ENCODE measurements around the gene GARNL3. TPM values are rescaled to one million over a fixed set of nuclear protein-coding genes. Genes with fewer than 3 reads are reported as not detected.

GARNL3 gene
- total and polyA plus RNA-seq, 2 donors from 2014 or later, result 2.6 to 10.2 TPM

DNA sequence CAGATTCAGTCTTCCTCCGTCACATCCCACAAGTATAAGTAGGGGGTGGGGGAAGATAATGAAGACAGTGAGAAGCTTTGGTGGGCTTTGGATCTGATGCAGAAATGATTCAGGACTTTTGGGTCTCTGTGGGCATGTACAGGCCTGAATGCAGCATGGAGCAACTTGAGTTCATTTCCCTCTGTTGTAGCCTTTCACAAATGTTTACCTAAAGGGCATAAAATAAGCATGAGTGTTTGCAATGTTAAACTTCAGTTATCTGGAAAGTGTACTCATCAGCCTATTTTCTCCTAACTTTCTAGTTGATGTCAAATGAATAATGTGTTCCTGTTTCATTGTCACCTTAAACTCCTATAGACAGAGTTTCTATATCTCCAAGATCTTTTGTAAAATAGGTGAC is 39.3 kb downstream of the GARNL3 start:
- H3K9me3 ChIP-seq (ENCODE audit: control insufficient read depth in 2 of 3, insufficient read depth in 1 of 3, low read length in 3 of 3), result no peaks in the 10 kb centered on the region
- no peak overlapping the region for H3K4me3 ChIP-seq (ENCODE audit: low read length in 3 of 3)
- intact Hi-C loops (cut with DNase I), result no loop called here
- peaks cover 0 to 4% (median 0%) of the 10 kb centered on the region in 3 donors for H3K36me3 ChIP-seq (ENCODE audit: control insufficient read depth in 2 of 3, insufficient read depth in 3 of 3, low read length in 3 of 3)
- H3K27ac ChIP-seq (ENCODE audit: low read depth in 2 of 2, low read length in 2 of 2), result no peak overlapping the region
- no peak overlapping the region for H3K9ac ChIP-seq (ENCODE audit: low read length in 3 of 3)
- no peaks in the 10 kb centered on the region for H3K4me1 ChIP-seq (ENCODE audit: control insufficient read depth in 2 of 3, insufficient read depth in 2 of 3, low read depth in 1 of 3, low read length in 3 of 3)
- TF ChIP-seq CTCF (IDR thresholded peaks at IDR 0.05; ENCODE audit: borderline replicate concordance, extremely low read depth, insufficient read depth), result no peak
- no peak for DNase-seq
- no peak for FAIRE-seq
- H3K27me3 ChIP-seq (ENCODE audit: control insufficient read depth, insufficient read depth, low read length), result no peaks in the 10 kb centered on the region

DNA sequence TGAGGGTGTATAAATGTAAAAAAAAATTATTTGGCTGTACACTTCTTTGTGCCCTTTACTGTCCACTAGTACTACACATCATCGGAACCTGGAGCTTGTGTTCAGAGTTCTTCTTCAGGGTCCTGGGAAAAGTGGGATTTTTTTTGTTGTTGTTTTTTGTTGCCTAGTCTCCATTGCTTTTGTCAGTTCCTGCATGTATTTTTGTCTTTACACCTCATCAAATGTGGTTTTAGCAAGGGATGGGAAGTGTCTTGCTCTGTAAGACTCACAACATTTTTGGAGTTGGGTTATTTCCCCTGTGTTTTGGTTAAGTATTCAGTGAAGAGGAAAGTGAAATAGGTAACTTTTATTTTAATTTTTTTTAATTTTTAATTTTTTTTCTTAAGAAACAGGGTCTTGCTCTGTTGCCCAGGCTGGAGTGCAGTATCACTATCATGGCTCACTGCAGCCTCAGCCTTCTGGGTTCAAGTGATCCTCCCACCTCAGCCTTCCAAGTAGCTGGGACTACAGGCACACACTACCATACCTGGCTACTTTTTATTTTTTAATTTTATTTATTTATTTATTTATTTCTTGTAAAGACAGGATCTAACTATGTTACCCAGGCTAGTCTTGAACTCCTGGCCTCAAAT is 40.7 kb downstream of the GARNL3 start:
- H3K4me1 ChIP-seq (ENCODE audit: control insufficient read depth in 2 of 3, insufficient read depth in 2 of 3, low read depth in 1 of 3, low read length in 3 of 3), result no peaks in the 10 kb centered on the region
- H3K9ac ChIP-seq (ENCODE audit: low read length in 3 of 3), result no peak overlapping the region
- TF ChIP-seq CTCF (IDR thresholded peaks at IDR 0.05; ENCODE audit: borderline replicate concordance, extremely low read depth, insufficient read depth), result no peak
- DNase-seq (no peak), FAIRE-seq (no peak)
- no peaks in the 10 kb centered on the region for H3K9me3 ChIP-seq (ENCODE audit: control insufficient read depth in 2 of 3, insufficient read depth in 1 of 3, low read length in 3 of 3)
- no peaks in the 10 kb centered on the region for H3K27me3 ChIP-seq (ENCODE audit: control insufficient read depth, insufficient read depth, low read length)
- peaks cover 0 to 4% (median 0%) of the 10 kb centered on the region in 3 donors for H3K36me3 ChIP-seq (ENCODE audit: control insufficient read depth in 2 of 3, insufficient read depth in 3 of 3, low read length in 3 of 3)
- H3K27ac ChIP-seq (ENCODE audit: low read depth in 2 of 2, low read length in 2 of 2), result no peak overlapping the region
- intact Hi-C loops (cut with DNase I), result no loop called here
- H3K4me3 ChIP-seq (ENCODE audit: low read length in 3 of 3), result no peak overlapping the region

DNA sequence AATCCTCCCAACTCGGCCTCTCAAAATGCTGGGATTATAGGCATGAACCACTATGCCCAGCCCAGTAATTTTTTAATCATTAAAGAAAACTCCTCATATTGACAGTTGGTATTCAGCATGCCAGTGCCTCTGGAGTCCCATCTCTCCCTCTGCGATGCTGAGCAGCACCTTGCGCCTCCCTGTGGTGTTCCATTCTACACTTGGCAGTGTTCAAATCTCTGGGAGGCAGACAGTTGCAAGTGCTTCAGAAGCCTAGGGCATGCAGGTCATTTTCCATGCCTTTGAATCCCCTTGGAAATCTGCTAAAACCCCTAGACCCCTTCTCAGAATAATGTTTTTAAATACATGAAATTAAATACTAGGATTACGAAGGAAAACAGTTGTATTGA is 41.3 kb downstream of the GARNL3 start:
- intact Hi-C loops (cut with DNase I), result no loop called here
- DNase-seq (no peak), FAIRE-seq (no peak)
- Histone ChIP-seq H3K4me1 (ENCODE audit: control insufficient read depth in 2 of 3, insufficient read depth in 2 of 3, low read depth in 1 of 3, low read length in 3 of 3) (no peaks in the 10 kb centered on the region), H3K27ac (ENCODE audit: low read depth in 2 of 2, low read length in 2 of 2) (no peak overlapping the region), H3K27me3 (ENCODE audit: control insufficient read depth, insufficient read depth, low read length) (no peaks in the 10 kb centered on the region), H3K9me3 (ENCODE audit: control insufficient read depth in 2 of 3, insufficient read depth in 1 of 3, low read length in 3 of 3) (no peaks in the 10 kb centered on the region), H3K9ac (ENCODE audit: low read length in 3 of 3) (no peak overlapping the region), H3K4me3 (ENCODE audit: low read length in 3 of 3) (no peak overlapping the region), H3K36me3 (ENCODE audit: control insufficient read depth in 2 of 3, insufficient read depth in 3 of 3, low read length in 3 of 3) (peaks cover 0 to 4% (median 0%) of the 10 kb centered on the region in 3 donors)
- no peak for TF ChIP-seq CTCF (IDR thresholded peaks at IDR 0.05; ENCODE audit: borderline replicate concordance, extremely low read depth, insufficient read depth)

- FAIRE-seq, result no peak
- Histone ChIP-seq H3K27ac (ENCODE audit: low read depth in 2 of 2, low read length in 2 of 2) (no peak overlapping the region), H3K4me1 (ENCODE audit: control insufficient read depth in 2 of 3, insufficient read depth in 2 of 3, low read depth in 1 of 3, low read length in 3 of 3) (no peaks in the 10 kb centered on the region), H3K9ac (ENCODE audit: low read length in 3 of 3) (no peak overlapping the region), H3K27me3 (ENCODE audit: control insufficient read depth, insufficient read depth, low read length) (no peaks in the 10 kb centered on the region), H3K36me3 (ENCODE audit: control insufficient read depth in 2 of 3, insufficient read depth in 3 of 3, low read length in 3 of 3) (no peaks in the 10 kb centered on the region), H3K4me3 (ENCODE audit: low read length in 3 of 3) (no peak overlapping the region), H3K9me3 (ENCODE audit: control insufficient read depth in 2 of 3, insufficient read depth in 1 of 3, low read length in 3 of 3) (no peaks in the 10 kb centered on the region)
- TF ChIP-seq CTCF (IDR thresholded peaks at IDR 0.05; ENCODE audit: borderline replicate concordance, extremely low read depth, insufficient read depth), result no peak
- no peak for DNase-seq
- intact Hi-C loops (cut with DNase I), result no loop called here
Measured at GRCh38 chr9:127307802-127308201, 43.2 kb downstream of the GARNL3 start.
